ENCODE data around the gene VAPA. TPM values are rescaled to one million over a fixed set of nuclear protein-coding genes. Genes with fewer than 3 reads are reported as not detected.

Gene VAPA
- total and polyA plus RNA-seq, 9 of the 15 experiments (the other 6 are each of a cell fraction or from before 2014, with no cell fraction given) = 219 to 902 (median 526) TPM

GRCh38 chr18:9884532-9885140 lies 29.2 kb upstream of the VAPA start (continued):
- no peak for TF ChIP-seq ZNF280A (IDR thresholded peaks at IDR 0.05; ENCODE audit: low read depth, partially characterized antibody)
- TF ChIP-seq RAD51 (IDR thresholded peaks at IDR 0.05; ENCODE audit: borderline replicate concordance, low read depth) = no peak
- 0 out of 2 replicates have a peak, but pooled peaks have one; percentile 47 for TF ChIP-seq KAT7 (CRISPR knock-in tag; IDR thresholded peaks at IDR 0.05; ENCODE audit: borderline replicate concordance)
- no peak for TF ChIP-seq MTF1 (CRISPR knock-in tag; IDR thresholded peaks at IDR 0.05; ENCODE audit: borderline replicate concordance)
- TF ChIP-seq SMARCA4 (IDR thresholded peaks at IDR 0.05) = peak; percentile 45
- TF ChIP-seq SIN3A (IDR thresholded peaks at IDR 0.05; ENCODE audit: borderline replicate concordance in 2 of 2, control insufficient read depth in 1 of 2, low read depth in 2 of 2, low read length in 2 of 2) = no peak
- TF ChIP-seq NONO (IDR thresholded peaks at IDR 0.05; ENCODE audit: low read depth in 2 of 2, low read length in 1 of 2) = no peak
- TF ChIP-seq ZKSCAN3 (CRISPR knock-in tag; IDR thresholded peaks at IDR 0.05) = no peak
- no peak for TF ChIP-seq ZNF551 (CRISPR knock-in tag; IDR thresholded peaks at IDR 0.05)
- TF ChIP-seq FOSL1 (tag; conservative IDR thresholded peaks at IDR 0.05) = no peak
- TF ChIP-seq PATZ1 (CRISPR knock-in tag; IDR thresholded peaks at IDR 0.05; ENCODE audit: borderline replicate concordance) = no peak
- TF ChIP-seq NFE2 (IDR thresholded peaks at IDR 0.05; ENCODE audit: low read depth) = 0 out of 2 replicates have a peak, but pooled peaks have one; percentile 2
- no peak for TF ChIP-seq ASH1L (IDR thresholded peaks at IDR 0.05; ENCODE audit: borderline replicate concordance, low read depth, partially characterized antibody)
- TF ChIP-seq XRCC3 (IDR thresholded peaks at IDR 0.05) = no peak
- TF ChIP-seq NR4A1 (CRISPR knock-in tag; IDR thresholded peaks at IDR 0.05) = no peak
- TF ChIP-seq NR4A1 (tag; IDR thresholded peaks at IDR 0.05) = 0 out of 2 replicates have a peak, but pooled peaks have one; percentile 57
- TF ChIP-seq ZNF384 (IDR thresholded peaks at IDR 0.05; ENCODE audit: low read depth, low read length) = peak; percentile 47; the same call in 1 of the 2 replicates
- no peak for TF ChIP-seq RB1 (IDR thresholded peaks at IDR 0.05; ENCODE audit: low read depth)
- no peak for TF ChIP-seq NR0B1 (IDR thresholded peaks at IDR 0.05; ENCODE audit: partially characterized antibody)
- no peak for TF ChIP-seq ZNF512 (tag; IDR thresholded peaks at IDR 0.05)
- no peak for TF ChIP-seq KHSRP (IDR thresholded peaks at IDR 0.05)
- TF ChIP-seq TCF15 (CRISPR knock-in tag; IDR thresholded peaks at IDR 0.05) = no peak
- no peak for TF ChIP-seq TAL1 (IDR thresholded peaks at IDR 0.05)
